GM12874 (cell line): ENCODE results near the gene FILIP1L.

ENCODE experiments used
- TF ChIP-seq, protein P1 (sequence below): IDR thresholded peaks from 2 replicates; pipeline ENCODE4 v1.5.1; 2011; ENCODE audit warnings: low read depth, mild to moderate bottlenecking, control low read depth, low read length, moderate library complexity; ENCODE audit not compliant: insufficient read depth

Gene FILIP1L

GRCh38 chr3:99984668-99985067 is 129.6 kb downstream of the FILIP1L start:
- TF ChIP-seq, protein P1, sequence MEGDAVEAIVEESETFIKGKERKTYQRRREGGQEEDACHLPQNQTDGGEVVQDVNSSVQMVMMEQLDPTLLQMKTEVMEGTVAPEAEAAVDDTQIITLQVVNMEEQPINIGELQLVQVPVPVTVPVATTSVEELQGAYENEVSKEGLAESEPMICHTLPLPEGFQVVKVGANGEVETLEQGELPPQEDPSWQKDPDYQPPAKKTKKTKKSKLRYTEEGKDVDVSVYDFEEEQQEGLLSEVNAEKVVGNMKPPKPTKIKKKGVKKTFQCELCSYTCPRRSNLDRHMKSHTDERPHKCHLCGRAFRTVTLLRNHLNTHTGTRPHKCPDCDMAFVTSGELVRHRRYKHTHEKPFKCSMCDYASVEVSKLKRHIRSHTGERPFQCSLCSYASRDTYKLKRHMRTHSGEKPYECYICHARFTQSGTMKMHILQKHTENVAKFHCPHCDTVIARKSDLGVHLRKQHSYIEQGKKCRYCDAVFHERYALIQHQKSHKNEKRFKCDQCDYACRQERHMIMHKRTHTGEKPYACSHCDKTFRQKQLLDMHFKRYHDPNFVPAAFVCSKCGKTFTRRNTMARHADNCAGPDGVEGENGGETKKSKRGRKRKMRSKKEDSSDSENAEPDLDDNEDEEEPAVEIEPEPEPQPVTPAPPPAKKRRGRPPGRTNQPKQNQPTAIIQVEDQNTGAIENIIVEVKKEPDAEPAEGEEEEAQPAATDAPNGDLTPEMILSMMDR, result no peak

DNA sequence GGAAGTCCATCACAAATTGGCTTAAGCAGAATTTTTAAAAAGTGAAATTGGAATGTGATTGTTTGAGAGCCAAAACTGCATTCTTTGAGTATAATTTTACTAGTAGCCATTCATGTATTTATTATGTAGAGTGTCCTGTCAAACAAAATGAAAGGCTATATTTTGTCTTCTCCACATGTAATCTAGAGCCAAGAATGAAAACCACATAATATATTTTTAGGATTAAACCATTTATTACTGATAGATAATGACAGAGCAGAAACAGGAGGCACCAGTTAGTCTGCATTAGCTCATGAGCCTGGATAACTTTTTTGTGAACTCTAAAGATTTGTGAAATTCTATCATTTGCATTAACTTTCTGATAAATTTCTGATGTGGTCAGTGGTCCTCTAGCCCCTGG is 130.2 kb downstream of the FILIP1L start:
- TF ChIP-seq, protein P1, result no peak

DNA sequence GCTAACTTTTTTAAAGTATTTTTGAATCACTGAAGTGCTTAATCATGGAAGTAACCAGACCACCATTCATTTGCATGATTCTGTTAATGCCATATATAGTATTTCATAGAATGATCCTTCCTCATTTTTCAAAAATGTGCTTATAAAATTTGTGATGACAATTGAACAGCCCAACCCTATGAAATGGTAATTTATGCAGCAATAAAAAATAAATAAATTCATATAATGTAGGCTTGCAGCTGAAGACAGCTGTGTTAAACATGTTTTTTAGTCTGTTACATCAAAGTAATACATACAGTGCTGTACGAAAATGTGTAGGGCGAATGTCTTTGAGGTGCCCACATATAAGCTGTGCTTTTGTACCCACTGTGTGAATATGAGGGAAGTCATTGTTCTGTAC is 131.7 kb downstream of the FILIP1L start:
- TF ChIP-seq, protein P1, result no peak

- TF ChIP-seq, protein P1, result no peak
Observed at GRCh38 chr3:99981138-99981537, 133.2 kb downstream of the FILIP1L start.

DNA sequence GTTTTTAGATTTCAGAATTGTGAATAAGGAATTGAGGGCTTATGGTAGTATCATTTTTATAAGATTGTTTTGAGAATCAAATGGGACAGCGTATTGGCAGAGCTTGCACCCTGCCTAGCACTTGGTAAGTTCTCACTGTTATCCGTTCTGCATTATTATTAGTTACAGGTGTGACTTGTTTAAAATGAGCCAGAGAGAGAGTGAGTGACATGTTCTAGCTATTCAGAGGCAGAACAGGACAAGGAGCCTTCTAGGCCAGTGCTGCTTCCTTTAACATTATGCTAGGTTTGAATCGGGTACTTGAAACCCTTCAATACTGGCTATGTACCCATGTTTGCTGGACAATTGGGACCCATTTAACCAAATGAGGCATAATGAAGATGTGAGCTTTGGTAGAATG is 133.7 kb downstream of the FILIP1L start:
- TF ChIP-seq, protein P1, result no peak

- TF ChIP-seq, protein P1, result no peak
Observed at GRCh38 chr3:99978221-99978620, 136.1 kb downstream of the FILIP1L start.

DNA sequence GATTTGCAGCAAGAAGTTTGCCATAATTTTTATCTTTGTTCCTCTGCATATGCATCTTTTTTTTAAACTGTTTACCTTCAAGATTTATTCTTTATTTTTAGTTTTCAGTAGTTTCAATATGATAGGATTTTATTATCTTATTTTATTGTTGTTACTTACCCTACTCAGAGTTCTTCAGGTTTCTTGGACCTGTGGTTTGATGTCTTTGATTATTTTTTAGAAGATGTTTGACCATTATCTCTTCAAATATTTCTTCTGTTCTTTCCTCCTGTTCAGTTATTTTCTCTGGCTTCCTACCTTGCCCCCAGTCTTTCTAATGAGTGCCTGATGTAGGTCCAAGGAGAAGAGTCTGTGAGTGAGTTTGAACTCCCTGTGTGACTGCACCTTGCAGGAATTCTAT is 137.7 kb downstream of the FILIP1L start:
- TF ChIP-seq, protein P1, result no peak

- TF ChIP-seq, protein P1, result no peak
Observed at GRCh38 chr3:99974989-99975388, 139.3 kb downstream of the FILIP1L start.
